ENCODE measurements around the gene MBD1. TPM values are rescaled to one million over a fixed set of nuclear protein-coding genes. Genes with fewer than 3 reads are reported as not detected.
A peak's percentile ranks its signal among the peaks of the same experiment; 100 is the strongest.
"Not testable (repeated sequence)": the region's sequence is repeated elsewhere in the genome, so short reads cannot be mapped to it uniquely, and the experiment has no call there.

The MBD1 gene
- total and polyA plus RNA-seq, 8 donors = 27.2 to 46.9 (median 33.9) TPM

- Histone ChIP-seq H3K36me3 (no peaks in the 10 kb centered on the region), H3K9me3 (no peaks in the 10 kb centered on the region), H3K27ac (no peak overlapping the region), H3K4me1 (peaks cover 0 to 11% (median 0%) of the 10 kb centered on the region in 3 donors), H3K4me3 (no peak overlapping the region), H3K27me3 (no peaks in the 10 kb centered on the region)
- DNase-seq = peak in 3 of 6 donors; percentile 21 to 56 (median 52)
- intact Hi-C loops (cut with DNase I) = no loop called here
- WGBS, 2 donors = 30% methylated on average over 3 of the region's 3 CpGs
- TF ChIP-seq, protein P1, sequence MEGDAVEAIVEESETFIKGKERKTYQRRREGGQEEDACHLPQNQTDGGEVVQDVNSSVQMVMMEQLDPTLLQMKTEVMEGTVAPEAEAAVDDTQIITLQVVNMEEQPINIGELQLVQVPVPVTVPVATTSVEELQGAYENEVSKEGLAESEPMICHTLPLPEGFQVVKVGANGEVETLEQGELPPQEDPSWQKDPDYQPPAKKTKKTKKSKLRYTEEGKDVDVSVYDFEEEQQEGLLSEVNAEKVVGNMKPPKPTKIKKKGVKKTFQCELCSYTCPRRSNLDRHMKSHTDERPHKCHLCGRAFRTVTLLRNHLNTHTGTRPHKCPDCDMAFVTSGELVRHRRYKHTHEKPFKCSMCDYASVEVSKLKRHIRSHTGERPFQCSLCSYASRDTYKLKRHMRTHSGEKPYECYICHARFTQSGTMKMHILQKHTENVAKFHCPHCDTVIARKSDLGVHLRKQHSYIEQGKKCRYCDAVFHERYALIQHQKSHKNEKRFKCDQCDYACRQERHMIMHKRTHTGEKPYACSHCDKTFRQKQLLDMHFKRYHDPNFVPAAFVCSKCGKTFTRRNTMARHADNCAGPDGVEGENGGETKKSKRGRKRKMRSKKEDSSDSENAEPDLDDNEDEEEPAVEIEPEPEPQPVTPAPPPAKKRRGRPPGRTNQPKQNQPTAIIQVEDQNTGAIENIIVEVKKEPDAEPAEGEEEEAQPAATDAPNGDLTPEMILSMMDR (IDR thresholded peaks at IDR 0.05) = no peak
- peak in 3 of 4 donors; percentile 22 to 62 (median 49) for ATAC-seq
- FAIRE-seq = no peak
Observed at GRCh38 chr18:50311650-50312049, 30.3 kb upstream of the MBD1 start.

DNA sequence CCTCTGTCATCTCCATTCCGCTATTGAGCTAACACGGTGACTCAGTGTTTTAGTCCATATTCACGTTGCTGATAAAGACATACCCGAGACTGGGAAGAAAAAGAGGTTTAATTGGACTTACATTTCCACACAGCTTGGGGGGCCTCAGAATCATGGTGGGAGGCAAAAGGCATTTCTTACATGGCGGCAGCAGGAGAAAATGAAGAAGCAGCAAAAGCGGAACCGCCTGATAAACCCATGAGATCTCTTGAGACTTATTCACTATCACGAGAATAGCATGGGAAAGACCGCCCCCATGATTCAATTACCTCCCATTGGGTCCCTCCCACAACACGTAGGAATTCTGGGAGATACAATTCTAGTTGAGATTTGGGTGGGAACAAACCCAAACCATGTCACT is 28.8 kb upstream of the MBD1 start:
- H3K27ac ChIP-seq = no peak overlapping the region
- TF ChIP-seq, protein P1 (IDR thresholded peaks at IDR 0.05) = no peak
- WGBS, 2 donors = 83 to 85% methylated on average over 10 of the region's 10 CpGs
- H3K27me3 ChIP-seq = no peaks in the 10 kb centered on the region
- H3K9me3 ChIP-seq = no peaks in the 10 kb centered on the region
- no peaks in the 10 kb centered on the region for H3K36me3 ChIP-seq
- H3K4me1 ChIP-seq = peaks cover 0 to 11% (median 0%) of the 10 kb centered on the region in 3 donors
- ATAC-seq (no peak), FAIRE-seq (no peak), DNase-seq (no peak)
- intact Hi-C loops (cut with DNase I) = no loop called here
- no peak overlapping the region for H3K4me3 ChIP-seq

- H3K27me3 ChIP-seq; H3K27ac ChIP-seq; intact Hi-C loops (cut with DNase I); H3K36me3 ChIP-seq; H3K4me3 ChIP-seq; H3K9me3 ChIP-seq; DNase-seq; ATAC-seq; FAIRE-seq: not testable (repeated sequence)
- H3K4me1 ChIP-seq = peaks cover 0 to 11% (median 0%) of the 10 kb centered on the region in 3 donors
- WGBS, 2 donors = 58 to 65% methylated on average over 5 of the region's 5 CpGs
Observed at GRCh38 chr18:50308851-50309250, 27.5 kb upstream of the MBD1 start.

- peak; percentile 84 to 95 (median 90) for DNase-seq
- intact Hi-C loops (cut with DNase I) = no loop called here
- Histone ChIP-seq H3K27me3 (no peaks in the 10 kb centered on the region), H3K36me3 (no peaks in the 10 kb centered on the region), H3K27ac (no peak overlapping the region), H3K9me3 (no peaks in the 10 kb centered on the region), H3K4me1 (peaks cover 0 to 11% (median 0%) of the 10 kb centered on the region in 3 donors), H3K4me3 (peak overlapping the region; percentile 19 to 53 (median 29))
- 2 to 3% methylated on average over 26 of the region's 26 CpGs for WGBS, 2 donors
- FAIRE-seq = no peak
- TF ChIP-seq, protein P1 (IDR thresholded peaks at IDR 0.05) = no peak
- peak; percentile 97 to 99 (median 98) for ATAC-seq
Observed at GRCh38 chr18:50307738-50308470, 26.6 kb upstream of the MBD1 start.

DNA sequence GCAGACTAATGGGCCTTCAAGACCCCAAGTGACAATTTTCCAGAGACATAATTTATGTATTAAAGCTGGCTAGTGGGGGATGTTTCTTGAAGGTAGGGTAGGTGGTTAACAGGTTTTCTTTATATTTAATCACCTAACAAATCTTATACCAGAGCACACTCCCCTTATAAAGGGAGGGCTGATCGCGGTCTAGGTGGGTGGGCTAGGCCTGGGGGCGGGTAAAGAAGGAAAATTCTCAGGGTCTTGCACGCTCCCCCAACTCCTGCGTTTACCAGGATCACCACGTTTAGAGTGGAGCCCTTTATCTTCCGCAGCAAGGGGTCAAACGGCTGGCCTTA is 26.0 kb upstream of the MBD1 start:
- intact Hi-C loops (cut with DNase I) = no loop called here
- Histone ChIP-seq H3K36me3 (no peaks in the 10 kb centered on the region), H3K4me1 (peaks cover 0 to 11% (median 0%) of the 10 kb centered on the region in 3 donors), H3K4me3 (peak overlapping the region; percentile 19 to 53 (median 29)), H3K9me3 (no peaks in the 10 kb centered on the region), H3K27ac (no peak overlapping the region), H3K27me3 (no peaks in the 10 kb centered on the region)
- FAIRE-seq = no peak
- ATAC-seq = no peak
- WGBS, 2 donors = 2 to 3% methylated on average over 8 of the region's 8 CpGs
- no peak for DNase-seq
- TF ChIP-seq, protein P1 (IDR thresholded peaks at IDR 0.05) = no peak
